Measurements from ENCODE around the gene RFX1.
"Not testable (repeated sequence)": the region's sequence is repeated elsewhere in the genome, so short reads cannot be mapped to it uniquely, and the experiment has no call there.

The RFX1 gene

GRCh38 chr19:13978351-13979243, 27.5 kb downstream of the RFX1 start:
- no peak for DNase-seq

- no peak for DNase-seq
These were observed 28.3 kb downstream of the RFX1 start for GRCh38 chr19:13977803-13978202.

GRCh38 chr19:13976446-13976845, 29.7 kb downstream of the RFX1 start:
- no peak for DNase-seq

GRCh38 chr19:13975870-13976269, 30.2 kb downstream of the RFX1 start:
- DNase-seq, result no peak

- no peak for DNase-seq
These were observed 32.0 kb downstream of the RFX1 start for GRCh38 chr19:13974073-13974472.

- not testable (repeated sequence) for DNase-seq
These were observed 32.6 kb downstream of the RFX1 start for GRCh38 chr19:13973479-13973878.

- no peak for DNase-seq
These were observed 33.6 kb downstream of the RFX1 start for GRCh38 chr19:13972368-13973155.

GRCh38 chr19:13971868-13972267, 34.3 kb downstream of the RFX1 start:
- DNase-seq, result not testable (repeated sequence)

- DNase-seq, result no peak
These were observed 36.2 kb downstream of the RFX1 start for GRCh38 chr19:13969897-13970296.

- DNase-seq, result no peak
These were observed 37.1 kb downstream of the RFX1 start for GRCh38 chr19:13968999-13969398.

- DNase-seq, result no peak
These were observed 37.7 kb downstream of the RFX1 start for GRCh38 chr19:13968383-13968935.

GRCh38 chr19:13967206-13967605, 38.9 kb downstream of the RFX1 start:
- DNase-seq, result not testable (repeated sequence)

- DNase-seq, result no peak
These were observed 39.4 kb downstream of the RFX1 start for GRCh38 chr19:13966684-13967128.

GRCh38 chr19:13965926-13966683, 40.0 kb downstream of the RFX1 start:
- DNase-seq, result no peak

- DNase-seq, result no peak
These were observed 40.7 kb downstream of the RFX1 start for GRCh38 chr19:13965377-13965896.

- no peak for DNase-seq
These were observed 41.3 kb downstream of the RFX1 start for GRCh38 chr19:13964776-13965175.

- no peak for DNase-seq
These were observed 42.5 kb downstream of the RFX1 start for GRCh38 chr19:13963603-13964105.

- DNase-seq, result no peak
These were observed 43.2 kb downstream of the RFX1 start for GRCh38 chr19:13962699-13963602.

GRCh38 chr19:13961826-13962698, 44.1 kb downstream of the RFX1 start:
- DNase-seq, result no peak

All from bone marrow (tissue), 2 donors.